HG03521 (cell line): Measurements from ENCODE around the gene UBE2F.
"Not testable (repeated sequence)": the region's sequence is repeated elsewhere in the genome, so short reads cannot be mapped to it uniquely, and the experiment has no call there.

Experiments
- ATAC-seq: cut with Tn5 transposase; IDR thresholded peaks from one replicate; pipeline ENCODE4 v1.9.1; 2021; ENCODE audit warnings: mild to moderate bottlenecking, moderate library complexity; ENCODE audit not compliant: unreplicated experiment

UBE2F gene

GRCh38 chr2:238013806-238014205 lies 47.0 kb downstream of the UBE2F start:
- ATAC-seq, result no peak

- no peak for ATAC-seq
Measured at GRCh38 chr2:238015705-238016104, 48.9 kb downstream of the UBE2F start.

GRCh38 chr2:238016526-238016925 lies 49.7 kb downstream of the UBE2F start:
- ATAC-seq, result no peak

- ATAC-seq, result no peak
Measured at GRCh38 chr2:238019962-238020361, 53.1 kb downstream of the UBE2F start.

GRCh38 chr2:238020816-238021215 lies 54.0 kb downstream of the UBE2F start:
- no peak for ATAC-seq

GRCh38 chr2:238021327-238021726 lies 54.5 kb downstream of the UBE2F start:
- no peak for ATAC-seq

- no peak for ATAC-seq
Measured at GRCh38 chr2:238022594-238023157, 55.9 kb downstream of the UBE2F start.

- ATAC-seq, result no peak
Measured at GRCh38 chr2:238023608-238024007, 56.8 kb downstream of the UBE2F start.

GRCh38 chr2:238024986-238025385 lies 58.2 kb downstream of the UBE2F start:
- no peak for ATAC-seq

GRCh38 chr2:238025741-238026360 lies 59.0 kb downstream of the UBE2F start:
- no peak for ATAC-seq

- no peak for ATAC-seq
Measured at GRCh38 chr2:238027058-238027457, 60.2 kb downstream of the UBE2F start.

- ATAC-seq, result no peak
Measured at GRCh38 chr2:238027591-238028415, 61.0 kb downstream of the UBE2F start.

GRCh38 chr2:238029853-238030252 lies 63.0 kb downstream of the UBE2F start:
- ATAC-seq, result no peak

GRCh38 chr2:238030422-238031155 lies 63.8 kb downstream of the UBE2F start:
- ATAC-seq, result no peak

GRCh38 chr2:238031751-238032150 lies 64.9 kb downstream of the UBE2F start:
- ATAC-seq, result no peak

GRCh38 chr2:238032755-238033337 lies 66.0 kb downstream of the UBE2F start:
- ATAC-seq, result no peak

- not testable (repeated sequence) for ATAC-seq
Measured at GRCh38 chr2:238033991-238034390, 67.2 kb downstream of the UBE2F start.

GRCh38 chr2:238038203-238038602 lies 71.4 kb downstream of the UBE2F start:
- ATAC-seq, result no peak

GRCh38 chr2:238039151-238039550 lies 72.3 kb downstream of the UBE2F start:
- no peak for ATAC-seq

GRCh38 chr2:238039985-238040384 lies 73.2 kb downstream of the UBE2F start:
- ATAC-seq, result no peak

GRCh38 chr2:238040918-238041317 lies 74.1 kb downstream of the UBE2F start:
- ATAC-seq, result no peak
